Thoracic aorta (tissue), 2 donors: ENCODE measurements around the gene STAG3. TPM values are rescaled to one million over a fixed set of nuclear protein-coding genes. Genes with fewer than 3 reads are reported as not detected.

ENCODE experiments used
- ATAC-seq: fragments of 150-250 bp; one replicate; pipeline ENCODE4 v1.8.0; 2017; ENCODE audit warnings: low read depth; ENCODE audit not compliant: insufficient number of reproducible peaks, low FRiP score
- DNase-seq: peaks from one replicate; pipeline ENCODE4 v3.0.0-alpha.2; 2020; ENCODE audit warnings: low spot score
- H3K27ac ChIP-seq, 2 donors: fragments of 200-600 bp; sonication (generic); 1 replicate in 1 of 2; 2 replicates in 1 of 2; pipeline ENCODE4 v1.5.1; 2016; ENCODE audit warnings: mild to moderate bottlenecking in 2 of 2, moderate library complexity in 2 of 2
- H3K27me3 ChIP-seq: fragments of 200-600 bp; sonication (generic); replicated peaks from 2 replicates; pipeline ENCODE4 v1.6.0; 2016; ENCODE audit warnings: mild to moderate bottlenecking; ENCODE audit not compliant: insufficient read depth
- H3K36me3 ChIP-seq: fragments of 200-600 bp; sonication (generic); one replicate; pipeline ENCODE4 v1.5.1; 2016
- H3K4me1 ChIP-seq, 2 donors: fragments of 200-600 bp; sonication (generic); 1 replicate in 1 of 2; 2 replicates in 1 of 2; pipeline versions ENCODE4 v1.5.1 to v1.6.0; 2016; ENCODE audit warnings: low read depth in 2 of 2, mild to moderate bottlenecking in 1 of 2; ENCODE audit not compliant: control insufficient read depth in 1 of 2
- H3K4me3 ChIP-seq: fragments of 200-600 bp; sonication (generic); 2 replicates; pipeline ENCODE4 v1.5.1; 2016; ENCODE audit warnings: mild to moderate bottlenecking
- H3K9me3 ChIP-seq: fragments of 200-600 bp; sonication (generic); 2 replicates; pipeline ENCODE4 v1.5.1; 2016
- total RNA-seq, 2 donors: library from RNA; depleted of rRNA; stranded (reverse); fragments of >200 nt; gene quantifications; one replicate each; pipeline versions ENCODE4 v1.1.0 to v1.2.3, GENCODE V29; 2016
- TF ChIP-seq, protein P1 (sequence below): fragments of 200-600 bp; sonication (generic); IDR thresholded peaks from one replicate; pipeline ENCODE4 v1.5.1; 2019; ENCODE audit warnings: antibody characterized with exemption

STAG3 gene
- total RNA-seq, 2 donors from 2014 or later: 0.56 to 0.95 TPM

DNA sequence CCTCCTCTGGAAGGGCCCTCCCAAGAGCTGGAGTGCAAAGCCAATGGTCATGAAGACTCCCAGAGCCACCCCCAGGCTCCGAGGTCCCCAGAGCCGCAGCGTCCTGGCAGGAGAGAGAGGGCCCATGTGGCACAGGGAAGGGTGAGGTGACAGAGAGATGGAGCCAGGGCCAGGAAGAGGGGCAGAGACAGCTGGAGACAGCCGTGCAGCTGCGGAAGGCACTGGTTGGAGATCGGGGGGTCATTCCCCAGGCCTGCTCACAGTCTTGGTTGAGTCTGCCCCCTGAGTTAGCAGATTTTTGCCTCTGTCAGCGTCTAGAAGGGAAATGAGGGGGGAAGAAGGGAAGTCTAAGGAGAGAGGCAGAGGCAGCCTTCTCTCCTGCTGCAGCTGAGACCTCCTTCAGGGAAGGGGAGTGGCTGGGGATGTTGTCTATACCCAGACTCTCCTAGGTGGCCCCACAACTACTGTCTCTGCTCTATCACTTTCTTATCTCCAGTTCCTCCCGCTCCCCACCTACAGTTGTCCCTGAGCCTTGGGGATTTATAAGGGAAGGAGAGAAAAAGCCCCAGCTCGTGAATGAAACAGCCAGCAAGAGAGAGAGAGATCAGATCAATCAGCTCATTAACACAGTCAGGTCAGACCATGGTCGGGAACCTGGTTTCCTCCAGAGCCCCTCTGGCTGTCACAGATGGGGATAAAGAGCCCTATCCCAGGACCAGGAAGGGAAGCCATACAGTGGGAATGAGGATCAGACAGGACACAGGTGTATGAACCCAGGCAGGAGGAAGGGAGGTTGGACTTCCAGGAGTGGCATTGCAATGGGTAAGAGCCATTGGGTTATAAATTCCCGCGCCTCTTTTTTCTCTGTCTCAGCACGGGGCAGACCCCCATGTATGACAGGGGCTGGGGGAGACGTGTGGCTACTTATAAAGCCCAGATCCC lies 10.5 kb upstream of the STAG3 start:
- DNase-seq (no peak), ATAC-seq (no peak)
- peaks cover 10 to 32% of the 10 kb centered on the region in 2 donors for H3K4me1 ChIP-seq
- H3K27ac ChIP-seq: peak overlapping the region; percentile 19 to 64
- H3K4me3 ChIP-seq: peak overlapping the region; percentile 84
- no peaks in the 10 kb centered on the region for H3K27me3 ChIP-seq
- no peaks in the 10 kb centered on the region for H3K9me3 ChIP-seq
- no peaks in the 10 kb centered on the region for H3K36me3 ChIP-seq
- TF ChIP-seq, protein P1, sequence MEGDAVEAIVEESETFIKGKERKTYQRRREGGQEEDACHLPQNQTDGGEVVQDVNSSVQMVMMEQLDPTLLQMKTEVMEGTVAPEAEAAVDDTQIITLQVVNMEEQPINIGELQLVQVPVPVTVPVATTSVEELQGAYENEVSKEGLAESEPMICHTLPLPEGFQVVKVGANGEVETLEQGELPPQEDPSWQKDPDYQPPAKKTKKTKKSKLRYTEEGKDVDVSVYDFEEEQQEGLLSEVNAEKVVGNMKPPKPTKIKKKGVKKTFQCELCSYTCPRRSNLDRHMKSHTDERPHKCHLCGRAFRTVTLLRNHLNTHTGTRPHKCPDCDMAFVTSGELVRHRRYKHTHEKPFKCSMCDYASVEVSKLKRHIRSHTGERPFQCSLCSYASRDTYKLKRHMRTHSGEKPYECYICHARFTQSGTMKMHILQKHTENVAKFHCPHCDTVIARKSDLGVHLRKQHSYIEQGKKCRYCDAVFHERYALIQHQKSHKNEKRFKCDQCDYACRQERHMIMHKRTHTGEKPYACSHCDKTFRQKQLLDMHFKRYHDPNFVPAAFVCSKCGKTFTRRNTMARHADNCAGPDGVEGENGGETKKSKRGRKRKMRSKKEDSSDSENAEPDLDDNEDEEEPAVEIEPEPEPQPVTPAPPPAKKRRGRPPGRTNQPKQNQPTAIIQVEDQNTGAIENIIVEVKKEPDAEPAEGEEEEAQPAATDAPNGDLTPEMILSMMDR: no peak

DNA sequence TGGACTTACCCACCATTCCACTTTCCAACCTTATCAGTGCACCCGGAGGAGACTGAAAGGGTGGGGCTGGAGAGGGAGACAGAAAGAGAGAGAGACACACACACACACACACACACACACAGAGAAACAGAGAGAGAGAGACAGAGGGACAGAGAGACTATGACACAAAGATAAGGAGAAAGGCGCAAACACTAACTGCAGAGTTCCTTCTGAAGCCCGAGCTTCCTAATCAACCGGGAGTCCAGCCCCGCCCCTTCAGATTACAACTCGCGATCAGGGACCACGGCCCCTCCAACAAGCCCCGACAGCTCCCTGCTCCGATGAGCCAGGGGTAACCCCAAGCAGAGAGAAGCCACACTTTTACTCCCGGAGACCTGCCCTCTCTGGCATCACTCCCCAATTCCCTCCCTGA lies 9.8 kb upstream of the STAG3 start:
- TF ChIP-seq, protein P1: no peak

DNA sequence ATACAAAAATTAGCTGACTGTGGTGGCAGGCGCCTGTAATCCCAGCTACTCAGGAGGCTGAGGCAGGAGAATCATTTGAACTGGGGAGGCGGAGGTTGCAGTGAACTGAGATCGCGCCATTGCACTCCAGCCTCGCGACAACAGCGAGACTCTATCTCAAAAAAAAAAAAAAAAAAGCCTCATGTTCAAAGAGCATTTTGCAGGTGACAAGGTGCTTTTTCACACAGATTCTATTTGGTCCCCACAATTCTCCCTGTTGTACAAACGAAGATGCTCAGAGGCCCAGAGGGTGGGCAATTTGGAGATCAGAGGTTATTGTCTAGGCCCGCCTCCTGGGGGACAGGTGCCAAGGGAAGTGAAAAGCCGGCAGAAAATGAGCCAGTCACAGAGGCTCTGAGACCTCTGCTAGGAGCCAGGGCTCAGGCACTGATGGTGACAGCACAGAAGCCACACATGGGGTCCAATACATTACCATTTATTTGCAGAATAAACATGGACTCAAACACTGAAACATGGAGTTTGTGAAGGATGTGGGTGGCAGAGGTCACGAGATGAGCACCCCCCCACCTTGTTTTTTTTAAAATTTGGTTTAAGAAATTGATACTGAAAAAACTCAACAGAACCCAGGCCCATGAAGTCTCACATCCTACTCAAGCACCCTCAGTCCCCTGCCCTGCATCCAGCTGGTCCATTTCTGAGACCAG lies 8.4 kb upstream of the STAG3 start:
- no peak for ATAC-seq
- peaks cover 10 to 32% of the 10 kb centered on the region in 2 donors for H3K4me1 ChIP-seq
- H3K36me3 ChIP-seq: no peaks in the 10 kb centered on the region
- no peaks in the 10 kb centered on the region for H3K9me3 ChIP-seq
- peak overlapping the region; percentile 84 for H3K4me3 ChIP-seq
- H3K27ac ChIP-seq: peak overlapping the region in 1 of 2 donors; percentile 64
- H3K27me3 ChIP-seq: no peaks in the 10 kb centered on the region
- no peak for DNase-seq
- TF ChIP-seq, protein P1: no peak

More for the DNA sequence above, 9.8 kb upstream of the STAG3 start:
- no peak for ATAC-seq
- H3K27me3 ChIP-seq: no peaks in the 10 kb centered on the region
- peak overlapping the region; percentile 19 to 64 for H3K27ac ChIP-seq
- peaks cover 10 to 32% of the 10 kb centered on the region in 2 donors for H3K4me1 ChIP-seq
- no peak for DNase-seq
- H3K4me3 ChIP-seq: peak overlapping the region; percentile 84
- H3K9me3 ChIP-seq: no peaks in the 10 kb centered on the region
- no peaks in the 10 kb centered on the region for H3K36me3 ChIP-seq

DNA sequence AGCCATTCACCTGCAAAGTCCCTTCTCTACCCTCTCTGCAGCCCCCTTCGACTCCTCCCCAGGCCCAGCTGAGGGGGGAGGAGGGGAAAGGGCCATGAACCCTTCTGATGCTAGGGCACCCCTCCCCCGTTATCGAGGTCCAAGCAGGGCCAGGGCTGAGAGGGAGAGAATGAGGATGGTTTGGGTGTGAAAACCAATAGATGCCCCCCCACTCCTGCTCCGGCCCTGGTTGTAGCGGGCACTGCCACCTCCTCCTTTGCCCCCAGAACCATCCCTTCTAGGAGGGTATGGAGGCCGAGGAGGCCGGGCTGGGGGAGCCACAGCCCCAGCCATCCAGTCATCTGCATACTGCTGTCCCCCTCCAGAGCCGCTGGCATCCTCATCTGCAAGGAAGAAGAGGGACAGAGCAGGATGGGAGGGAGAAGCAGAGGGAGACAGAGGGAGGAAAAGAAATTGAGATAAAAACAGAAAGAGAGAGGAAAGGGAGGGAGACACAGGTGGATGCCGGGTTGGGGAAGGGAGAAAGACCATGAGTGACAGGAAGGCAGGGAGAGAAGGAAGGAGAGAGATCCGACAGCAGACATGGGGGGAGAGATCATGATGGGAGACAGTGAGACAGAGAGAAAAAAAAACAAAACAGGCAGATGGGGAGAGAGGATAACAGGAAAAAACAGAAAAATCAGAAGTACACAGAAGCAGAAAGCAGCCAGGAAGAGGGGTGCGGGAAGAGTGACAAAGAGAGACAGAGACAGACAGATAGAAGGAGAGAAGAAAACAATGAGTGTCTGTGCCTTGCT lies 7.4 kb upstream of the STAG3 start:
- Histone ChIP-seq H3K4me3 (no peak overlapping the region), H3K36me3 (no peaks in the 10 kb centered on the region), H3K27ac (no peak overlapping the region), H3K4me1 (peaks cover 10 to 32% of the 10 kb centered on the region in 2 donors), H3K9me3 (no peaks in the 10 kb centered on the region), H3K27me3 (no peaks in the 10 kb centered on the region)
- ATAC-seq: no peak
- no peak for DNase-seq
- TF ChIP-seq, protein P1: no peak
